Cardiac fibroblast (primary cell): ENCODE data around the gene HJURP.
A peak's percentile ranks its signal among the peaks of the same experiment; 100 is the strongest.

ENCODE experiments used
- DNase-seq, 2 donors: peaks; one replicate each; pipeline versions ENCODE4 v3.0.0 to v3.0.0-alpha.2; 2010; ENCODE audit warnings: low read depth in 2 of 2
- H3K4me3 ChIP-seq, 2 donors: replicated peaks in 1 of 2; 1 replicate in 1 of 2; 2 replicates in 1 of 2; pipeline ENCODE4 v1.5.1; 2011; ENCODE audit warnings: low read depth in 2 of 2, low read length in 2 of 2, mild to moderate bottlenecking in 2 of 2, moderate library complexity in 1 of 2
- TF ChIP-seq, protein P1 (sequence below): IDR thresholded peaks from one replicate; pipeline ENCODE4 v1.5.1; 2011; ENCODE audit warnings: low read depth, mild to moderate bottlenecking, low read length, inconsistent platforms

HJURP gene

GRCh38 chr2:233849607-233850271 is 4.6 kb downstream of the HJURP start:
- DNase-seq: no peak
- H3K4me3 ChIP-seq: no peak overlapping the region
- TF ChIP-seq, protein P1, sequence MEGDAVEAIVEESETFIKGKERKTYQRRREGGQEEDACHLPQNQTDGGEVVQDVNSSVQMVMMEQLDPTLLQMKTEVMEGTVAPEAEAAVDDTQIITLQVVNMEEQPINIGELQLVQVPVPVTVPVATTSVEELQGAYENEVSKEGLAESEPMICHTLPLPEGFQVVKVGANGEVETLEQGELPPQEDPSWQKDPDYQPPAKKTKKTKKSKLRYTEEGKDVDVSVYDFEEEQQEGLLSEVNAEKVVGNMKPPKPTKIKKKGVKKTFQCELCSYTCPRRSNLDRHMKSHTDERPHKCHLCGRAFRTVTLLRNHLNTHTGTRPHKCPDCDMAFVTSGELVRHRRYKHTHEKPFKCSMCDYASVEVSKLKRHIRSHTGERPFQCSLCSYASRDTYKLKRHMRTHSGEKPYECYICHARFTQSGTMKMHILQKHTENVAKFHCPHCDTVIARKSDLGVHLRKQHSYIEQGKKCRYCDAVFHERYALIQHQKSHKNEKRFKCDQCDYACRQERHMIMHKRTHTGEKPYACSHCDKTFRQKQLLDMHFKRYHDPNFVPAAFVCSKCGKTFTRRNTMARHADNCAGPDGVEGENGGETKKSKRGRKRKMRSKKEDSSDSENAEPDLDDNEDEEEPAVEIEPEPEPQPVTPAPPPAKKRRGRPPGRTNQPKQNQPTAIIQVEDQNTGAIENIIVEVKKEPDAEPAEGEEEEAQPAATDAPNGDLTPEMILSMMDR: no peak

- TF ChIP-seq, protein P1: no peak
- no peak overlapping the region for H3K4me3 ChIP-seq
- DNase-seq: no peak
These were observed 6.1 kb downstream of the HJURP start for GRCh38 chr2:233848276-233848675.

- no peak for DNase-seq
- no peak overlapping the region for H3K4me3 ChIP-seq
- TF ChIP-seq, protein P1: no peak
These were observed 7.0 kb downstream of the HJURP start for GRCh38 chr2:233847248-233847898.

DNA sequence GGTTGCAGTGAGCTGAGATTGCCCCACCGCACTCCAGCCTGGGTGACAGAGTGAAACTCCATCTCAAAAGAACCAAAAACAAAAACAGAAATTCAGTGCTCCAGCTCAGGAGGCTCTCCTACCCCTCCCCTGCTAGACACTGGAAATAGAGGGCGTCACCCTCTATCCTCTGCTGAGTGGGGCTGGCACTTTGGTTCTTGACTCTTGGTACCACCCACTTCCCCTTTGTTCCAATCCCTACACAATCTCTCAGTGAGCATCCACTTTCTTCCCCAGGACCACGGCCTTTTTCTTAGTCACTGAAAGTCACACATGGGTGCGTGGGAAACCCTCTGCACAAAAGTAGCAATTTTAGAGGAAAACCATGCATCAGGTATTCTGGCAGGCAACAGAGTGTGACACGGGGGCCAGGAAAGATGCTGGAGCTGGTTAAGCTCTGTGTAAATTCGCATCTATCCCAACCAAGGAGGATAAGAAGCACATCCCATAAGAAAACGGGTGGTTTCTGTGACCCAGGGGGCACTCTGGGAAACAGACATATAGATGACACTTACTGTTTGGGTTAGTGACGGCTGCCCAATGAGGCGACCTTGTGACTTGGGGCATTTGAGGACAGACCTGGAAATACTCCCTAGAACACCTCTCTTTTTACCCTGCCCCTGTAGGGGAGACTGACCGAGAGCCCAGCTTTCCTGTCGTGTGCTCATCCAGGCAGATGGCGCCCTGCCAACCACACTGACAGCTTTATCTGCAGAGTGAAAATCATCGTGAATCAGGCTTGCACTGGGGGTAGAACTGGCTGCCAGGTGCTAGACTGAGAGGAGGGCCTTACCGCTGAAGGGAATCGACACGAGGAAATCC is 7.7 kb downstream of the HJURP start:
- no peak overlapping the region for H3K4me3 ChIP-seq
- DNase-seq: peak in 1 of 2 donors; percentile 46
- TF ChIP-seq, protein P1: no peak

DNA sequence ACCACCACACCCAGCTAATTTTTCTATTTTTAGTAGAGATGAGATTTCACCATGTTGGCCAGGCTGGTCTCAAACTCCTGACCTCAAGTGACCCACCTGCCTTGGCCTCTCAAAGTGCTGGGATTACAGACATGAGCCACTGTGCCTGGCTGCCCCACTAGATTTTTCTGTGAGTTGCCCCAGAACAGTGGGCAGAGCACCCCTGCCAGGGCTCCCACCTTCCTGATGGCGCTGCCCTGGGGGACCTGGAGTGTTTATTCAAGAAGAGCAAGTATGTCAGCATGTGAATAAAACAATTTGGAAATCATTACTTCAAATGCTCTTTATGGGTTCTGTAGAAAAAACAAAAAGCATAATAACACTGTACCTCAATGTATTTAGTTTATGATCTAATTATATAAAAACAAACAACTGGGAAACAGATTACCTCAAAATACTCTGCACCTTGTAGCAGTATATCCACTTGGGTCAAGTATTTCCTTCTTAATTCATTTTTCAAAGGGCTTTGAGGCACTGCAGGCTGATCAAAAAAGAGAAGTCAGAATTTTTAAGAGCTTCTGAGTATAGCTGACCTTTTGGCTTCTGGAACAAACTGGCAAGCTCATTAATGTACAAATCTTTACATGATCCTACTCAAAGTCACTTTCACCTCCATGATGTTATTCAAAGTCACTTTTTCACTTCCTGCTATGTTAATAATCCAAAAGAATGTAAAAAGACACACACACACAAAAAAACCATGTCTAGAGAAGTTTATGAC is 8.9 kb downstream of the HJURP start:
- TF ChIP-seq, protein P1: no peak
- no peak for DNase-seq
- H3K4me3 ChIP-seq: no peak overlapping the region

GRCh38 chr2:233844836-233845235 is 9.5 kb downstream of the HJURP start:
- TF ChIP-seq, protein P1: no peak
- H3K4me3 ChIP-seq: no peak overlapping the region
- no peak for DNase-seq
